CD8-positive, alpha-beta memory T cell (primary cell): ENCODE measurements around the gene PIK3R3. TPM values are rescaled to one million over a fixed set of nuclear protein-coding genes. Genes with fewer than 3 reads are reported as not detected.
A peak's percentile ranks its signal among the peaks of the same experiment; 100 is the strongest.

ENCODE experiments used
- CTCF ChIA-PET: fragments of 350-600 bp; sonication (Branson Sonifier 250); formaldehyde crosslinking; loops from one replicate; lab custom pipeline; 2021; ENCODE audit warnings: antibody characterized with exemption; lab: Charles Lee
- POLR2A ChIA-PET: fragments of 350-600 bp; sonication (Branson Sonifier 250); formaldehyde crosslinking; loops from one replicate; lab custom pipeline; 2021; ENCODE audit warnings: antibody characterized with exemption; lab: Charles Lee
- DNase-seq, 5 donors: peaks; one replicate each; pipeline versions ENCODE4 v3.0.0 to v3.0.0-alpha.2; 2020 to 2022; ENCODE audit warnings: mixed read lengths in 1 of 5
- H3K27ac ChIP-seq: one replicate; pipeline ENCODE4 v1.7.0; 2013; ENCODE audit warnings: low read depth, mild to moderate bottlenecking, low read length, moderate library complexity
- H3K27me3 ChIP-seq: 2 replicates; pipeline ENCODE4 v1.7.0; 2013; ENCODE audit warnings: low read length, mild to moderate bottlenecking; ENCODE audit not compliant: insufficient read depth, poor library complexity, severe bottlenecking
- H3K36me3 ChIP-seq: 2 replicates; pipeline ENCODE4 v1.7.0; 2013; ENCODE audit warnings: mild to moderate bottlenecking, low read length, moderate library complexity; ENCODE audit not compliant: insufficient read depth
- H3K4me1 ChIP-seq: 2 replicates; pipeline ENCODE4 v1.7.0; 2013; ENCODE audit warnings: mild to moderate bottlenecking, low read length, moderate library complexity; ENCODE audit not compliant: insufficient read depth
- H3K4me3 ChIP-seq: 2 replicates; pipeline ENCODE4 v1.7.0; 2013; ENCODE audit warnings: mild to moderate bottlenecking, low read length
- H3K9me3 ChIP-seq: 2 replicates; pipeline ENCODE4 v1.7.0; 2013; ENCODE audit warnings: mild to moderate bottlenecking, low read length
- H3K27ac Mint-ChIP-seq, 8 donors: one replicate each; pipeline ENCODE4 v1.8.0; 2020 to 2021; ENCODE audit warnings: mixed read lengths in 8 of 8, mild to moderate bottlenecking in 6 of 8, inconsistent platforms in 3 of 8, moderate library complexity in 3 of 8
- H3K27me3 Mint-ChIP-seq, 2 donors: one replicate each; pipeline ENCODE4 v1.8.0; 2020 to 2021; ENCODE audit warnings: mixed read lengths in 2 of 2, mild to moderate bottlenecking in 1 of 2, moderate library complexity in 1 of 2
- H3K36me3 Mint-ChIP-seq, 3 donors: one replicate each; pipeline ENCODE4 v1.8.0; 2020 to 2021; ENCODE audit warnings: mixed read lengths in 3 of 3, inconsistent platforms in 1 of 3, mild to moderate bottlenecking in 1 of 3
- H3K4me1 Mint-ChIP-seq, 3 donors: one replicate each; pipeline ENCODE4 v1.8.0; 2020 to 2021; ENCODE audit warnings: mixed read lengths in 3 of 3, inconsistent platforms in 1 of 3, mild to moderate bottlenecking in 1 of 3
- H3K4me3 Mint-ChIP-seq, 7 donors: one replicate each; pipeline ENCODE4 v1.8.0; 2020 to 2021; ENCODE audit warnings: mixed read lengths in 7 of 7, mild to moderate bottlenecking in 6 of 7, moderate library complexity in 4 of 7, inconsistent platforms in 2 of 7
- H3K9me3 Mint-ChIP-seq, 5 donors: one replicate each; pipeline ENCODE4 v1.8.0; 2020 to 2022; ENCODE audit warnings: mixed read lengths in 5 of 5, mild to moderate bottlenecking in 3 of 5, moderate library complexity in 2 of 5, inconsistent platforms in 1 of 5
- polyA plus RNA-seq: library from polyadenylated mRNA; unstranded; fragments of 300-500 nt; fragmentation: Illumina TruSeq; gene quantifications from one replicate; pipeline ENCODE4 v1.2.3, GENCODE V29; 2021
- total RNA-seq, 2 experiments: library from RNA; stranded (reverse); gene quantifications; one replicate each; pipeline ENCODE4 v1.2.3, GENCODE V29; 2021

Gene PIK3R3
- total and polyA plus RNA-seq, 3 experiments from 2014 or later: 3.3 to 4.7 (median 4.3) TPM

- Histone ChIP-seq H3K4me1 (no peaks in the 10 kb centered on the region), H3K27ac (no peak overlapping the region), H3K27me3 (no peaks in the 10 kb centered on the region), H3K4me3 (no peak overlapping the region), H3K9me3 (no peaks in the 10 kb centered on the region), H3K36me3 (no peaks in the 10 kb centered on the region)
- ChIA-PET POLR2A (no interaction called here), CTCF (no interaction called here)
- DNase-seq: no peak
- no peak overlapping the region for H3K27ac Mint-ChIP-seq
- H3K9me3 Mint-ChIP-seq: no peaks in the 10 kb centered on the region
- peaks cover 0 to under 1% (median 0%) of the 10 kb centered on the region in 3 donors for H3K4me1 Mint-ChIP-seq
- no peaks in the 10 kb centered on the region for H3K27me3 Mint-ChIP-seq
- peaks cover 0 to 18% (median 10%) of the 10 kb centered on the region in 3 donors for H3K36me3 Mint-ChIP-seq
- peak overlapping the region in 1 of 7 donors; percentile 61 for H3K4me3 Mint-ChIP-seq
These were observed 76.1 kb downstream of the PIK3R3 start for GRCh38 chr1:46056325-46056724.

GRCh38 chr1:46053734-46054133 is 78.7 kb downstream of the PIK3R3 start:
- Histone ChIP-seq H3K9me3 (no peaks in the 10 kb centered on the region), H3K4me3 (no peak overlapping the region), H3K4me1 (no peaks in the 10 kb centered on the region), H3K36me3 (no peaks in the 10 kb centered on the region), H3K27ac (no peak overlapping the region), H3K27me3 (no peaks in the 10 kb centered on the region)
- POLR2A ChIA-PET: no interaction called here
- no peaks in the 10 kb centered on the region for H3K4me1 Mint-ChIP-seq
- peaks cover 0 to 7% (median 5%) of the 10 kb centered on the region in 3 donors for H3K36me3 Mint-ChIP-seq
- H3K27ac Mint-ChIP-seq: no peak overlapping the region
- CTCF ChIA-PET: no interaction called here
- no peaks in the 10 kb centered on the region for H3K27me3 Mint-ChIP-seq
- no peak for DNase-seq
- no peak overlapping the region for H3K4me3 Mint-ChIP-seq
- no peaks in the 10 kb centered on the region for H3K9me3 Mint-ChIP-seq

GRCh38 chr1:46044116-46044515 is 88.3 kb downstream of the PIK3R3 start:
- Histone ChIP-seq H3K27ac (no peak overlapping the region), H3K27me3 (no peaks in the 10 kb centered on the region), H3K4me1 (no peaks in the 10 kb centered on the region), H3K36me3 (no peaks in the 10 kb centered on the region), H3K4me3 (no peak overlapping the region), H3K9me3 (no peaks in the 10 kb centered on the region)
- Mint-ChIP-seq H3K36me3 (no peaks in the 10 kb centered on the region), H3K27me3 (peaks cover 0 to 3% of the 10 kb centered on the region in 2 donors), H3K4me3 (no peak overlapping the region), H3K27ac (no peak overlapping the region), H3K4me1 (peaks cover 0 to 3% (median 1%) of the 10 kb centered on the region in 3 donors), H3K9me3 (no peaks in the 10 kb centered on the region)
- CTCF ChIA-PET: interaction anchor here (1.1 kb wide), 1 partner anchor 180 kb away, joined by 3 read pairs; no protein-coding TSS in a partner anchor
- no peak for DNase-seq
- POLR2A ChIA-PET: no interaction called here

GRCh38 chr1:46043458-46044017 is 88.9 kb downstream of the PIK3R3 start:
- Mint-ChIP-seq H3K36me3 (no peaks in the 10 kb centered on the region), H3K9me3 (no peaks in the 10 kb centered on the region), H3K4me3 (no peak overlapping the region), H3K27me3 (peaks cover 0 to 1% of the 10 kb centered on the region in 2 donors), H3K4me1 (peaks cover 0 to 3% (median 1%) of the 10 kb centered on the region in 3 donors), H3K27ac (no peak overlapping the region)
- Histone ChIP-seq H3K4me1 (no peaks in the 10 kb centered on the region), H3K9me3 (no peaks in the 10 kb centered on the region), H3K36me3 (no peaks in the 10 kb centered on the region), H3K4me3 (no peak overlapping the region), H3K27me3 (no peaks in the 10 kb centered on the region), H3K27ac (no peak overlapping the region)
- no peak for DNase-seq
- ChIA-PET POLR2A (no interaction called here), CTCF (interaction anchor here (1.1 kb wide), 1 partner anchor 180 kb away, joined by 3 read pairs; no protein-coding TSS in a partner anchor)

- peak overlapping the region in 2 of 8 donors; percentile 35 to 64 for H3K27ac Mint-ChIP-seq
- Histone ChIP-seq H3K36me3 (no peaks in the 10 kb centered on the region), H3K9me3 (no peaks in the 10 kb centered on the region), H3K4me3 (no peak overlapping the region), H3K27me3 (no peaks in the 10 kb centered on the region), H3K4me1 (peaks cover 3% of the 10 kb centered on the region), H3K27ac (no peak overlapping the region)
- CTCF ChIA-PET: interaction anchor here (1.3 kb wide), 1 partner anchor 142 kb away, joined by 3 read pairs; no protein-coding TSS in a partner anchor
- POLR2A ChIA-PET: no interaction called here
- H3K27me3 Mint-ChIP-seq: no peaks in the 10 kb centered on the region
- no peaks in the 10 kb centered on the region for H3K9me3 Mint-ChIP-seq
- peaks cover 0 to 3% (median 1%) of the 10 kb centered on the region in 3 donors for H3K4me1 Mint-ChIP-seq
- no peak for DNase-seq
- H3K4me3 Mint-ChIP-seq: no peak overlapping the region
- H3K36me3 Mint-ChIP-seq: no peaks in the 10 kb centered on the region
These were observed 90.5 kb downstream of the PIK3R3 start for GRCh38 chr1:46041974-46042373.

GRCh38 chr1:46041551-46041950 is 90.9 kb downstream of the PIK3R3 start:
- H3K36me3 Mint-ChIP-seq: no peaks in the 10 kb centered on the region
- CTCF ChIA-PET: interaction anchor here (1.3 kb wide), 1 partner anchor 142 kb away, joined by 3 read pairs; no protein-coding TSS in a partner anchor
- no peaks in the 10 kb centered on the region for H3K9me3 Mint-ChIP-seq
- no peaks in the 10 kb centered on the region for H3K27me3 Mint-ChIP-seq
- H3K27ac ChIP-seq: no peak overlapping the region
- H3K9me3 ChIP-seq: no peaks in the 10 kb centered on the region
- DNase-seq: no peak
- H3K4me3 Mint-ChIP-seq: no peak overlapping the region
- no peaks in the 10 kb centered on the region for H3K27me3 ChIP-seq
- no peak overlapping the region for H3K4me3 ChIP-seq
- peaks cover 0 to 3% (median 1%) of the 10 kb centered on the region in 3 donors for H3K4me1 Mint-ChIP-seq
- peak overlapping the region in 1 of 8 donors; percentile 64 for H3K27ac Mint-ChIP-seq
- H3K36me3 ChIP-seq: no peaks in the 10 kb centered on the region
- H3K4me1 ChIP-seq: peaks cover 6% of the 10 kb centered on the region
- POLR2A ChIA-PET: no interaction called here

- Histone ChIP-seq H3K27ac (no peak overlapping the region), H3K36me3 (no peaks in the 10 kb centered on the region), H3K4me3 (no peak overlapping the region), H3K9me3 (no peaks in the 10 kb centered on the region), H3K4me1 (peaks cover 6% of the 10 kb centered on the region), H3K27me3 (no peaks in the 10 kb centered on the region)
- Mint-ChIP-seq H3K27ac (no peak overlapping the region), H3K4me1 (peaks cover 0 to 3% (median 1%) of the 10 kb centered on the region in 3 donors), H3K27me3 (no peaks in the 10 kb centered on the region), H3K4me3 (no peak overlapping the region), H3K36me3 (no peaks in the 10 kb centered on the region), H3K9me3 (no peaks in the 10 kb centered on the region)
- DNase-seq: no peak
- ChIA-PET CTCF (interaction anchor here (8.5 kb wide), 1 partner anchor 141 kb away, joined by 69 read pairs; no protein-coding TSS in a partner anchor), POLR2A (no interaction called here)
These were observed 92.8 kb downstream of the PIK3R3 start for GRCh38 chr1:46039571-46040052.
